Neural progenitor cell (in vitro differentiated cells): ENCODE measurements around the gene TIPIN. TPM values are rescaled to one million over a fixed set of nuclear protein-coding genes. Genes with fewer than 3 reads are reported as not detected.
"Not testable (repeated sequence)": the region's sequence is repeated elsewhere in the genome, so short reads cannot be mapped to it uniquely, and the experiment has no call there.

Experiments
- DNase-seq: peaks from one replicate; pipeline ENCODE4 v3.0.0-alpha.2; 2016; ENCODE audit warnings: low spot score
- H2AFZ ChIP-seq: fragments of 200-600 bp; sonication (generic); replicated peaks from 2 replicates; pipeline ENCODE4 v1.6.1; 2016; ENCODE audit warnings: antibody characterized with exemption
- H3F3A ChIP-seq: fragments of 200-600 bp; sonication (generic); 2 replicates; pipeline ENCODE4 v1.6.1; 2016; ENCODE audit warnings: antibody characterized with exemption, low read depth
- H3K27ac ChIP-seq: fragments of 200-600 bp; sonication (generic); 2 replicates; pipeline ENCODE4 v1.5.1; 2016; ENCODE audit warnings: mild to moderate bottlenecking
- H3K27me3 ChIP-seq: fragments of 200-600 bp; sonication (generic); 2 replicates; pipeline ENCODE4 v1.6.1; 2016; ENCODE audit warnings: mild to moderate bottlenecking, moderate library complexity
- H3K36me3 ChIP-seq: fragments of 200-600 bp; sonication (generic); 2 replicates; pipeline ENCODE4 v1.5.1; 2016
- H3K4me1 ChIP-seq: fragments of 200-600 bp; sonication (generic); 2 replicates; pipeline ENCODE4 v1.6.1; 2016; ENCODE audit warnings: mixed run types
- H3K4me2 ChIP-seq: fragments of 200-600 bp; sonication (generic); 2 replicates; pipeline ENCODE4 v1.6.1; 2016
- H3K4me3 ChIP-seq: fragments of 200-600 bp; sonication (generic); 2 replicates; pipeline ENCODE4 v1.5.1; 2016
- H3K79me2 ChIP-seq: fragments of 200-600 bp; sonication (generic); 2 replicates; pipeline ENCODE4 v1.6.1; 2016; ENCODE audit warnings: low read depth
- H3K9ac ChIP-seq: fragments of 200-600 bp; sonication (generic); 2 replicates; pipeline ENCODE4 v1.6.1; 2016
- H3K9me3 ChIP-seq: fragments of 200-600 bp; sonication (generic); 2 replicates; pipeline ENCODE4 v1.5.1; 2016; ENCODE audit warnings: low read depth
- H4K20me1 ChIP-seq: fragments of 200-600 bp; sonication (generic); 2 replicates; pipeline ENCODE4 v1.6.1; 2016; ENCODE audit warnings: low read depth
- H3K27ac Mint-ChIP-seq: 3 replicates; pipeline ENCODE4 v1.8.0; 2021; ENCODE audit warnings: mixed read lengths
- H3K27me3 Mint-ChIP-seq: 2 replicates; pipeline ENCODE4 v1.8.0; 2022; ENCODE audit warnings: low read depth, mild to moderate bottlenecking, inconsistent platforms, moderate library complexity, mixed read lengths; ENCODE audit not compliant: insufficient read depth
- H3K36me3 Mint-ChIP-seq: 3 replicates; pipeline ENCODE4 v1.8.0; 2021; ENCODE audit warnings: mixed read lengths
- H3K4me1 Mint-ChIP-seq: 3 replicates; pipeline ENCODE4 v1.8.0; 2021; ENCODE audit warnings: mixed read lengths
- H3K4me3 Mint-ChIP-seq: 3 replicates; pipeline ENCODE4 v1.8.0; 2021; ENCODE audit warnings: mild to moderate bottlenecking, moderate library complexity, mixed read lengths
- H3K9me3 Mint-ChIP-seq: 3 replicates; pipeline ENCODE4 v1.8.0; 2020; ENCODE audit warnings: mixed read lengths
- CTCF ChIP-seq: fragments of 200-600 bp; sonication (generic); IDR thresholded peaks from 2 replicates; pipeline ENCODE4 v1.5.1; 2017; ENCODE audit warnings: antibody characterized with exemption, mild to moderate bottlenecking
- EZH2 ChIP-seq: fragments of 200-600 bp; sonication (generic); IDR thresholded peaks from 2 replicates; pipeline ENCODE4 v1.6.1; 2017; ENCODE audit warnings: antibody characterized with exemption, mild to moderate bottlenecking, moderate library complexity
- EZH2phosphoT487 ChIP-seq: fragments of 200-600 bp; sonication (generic); IDR thresholded peaks from 2 replicates; pipeline ENCODE4 v1.6.1; 2017; ENCODE audit warnings: antibody characterized with exemption
- total RNA-seq: library from RNA; depleted of rRNA; stranded (reverse); fragments of >200 nt; gene quantifications from 2 replicates; pipeline ENCODE4 v1.2.3, GENCODE V29; 2015; ENCODE audit warnings: low replicate concordance

Gene TIPIN
- total RNA-seq, 1 donor from 2014 or later: 28.9 TPM

DNA sequence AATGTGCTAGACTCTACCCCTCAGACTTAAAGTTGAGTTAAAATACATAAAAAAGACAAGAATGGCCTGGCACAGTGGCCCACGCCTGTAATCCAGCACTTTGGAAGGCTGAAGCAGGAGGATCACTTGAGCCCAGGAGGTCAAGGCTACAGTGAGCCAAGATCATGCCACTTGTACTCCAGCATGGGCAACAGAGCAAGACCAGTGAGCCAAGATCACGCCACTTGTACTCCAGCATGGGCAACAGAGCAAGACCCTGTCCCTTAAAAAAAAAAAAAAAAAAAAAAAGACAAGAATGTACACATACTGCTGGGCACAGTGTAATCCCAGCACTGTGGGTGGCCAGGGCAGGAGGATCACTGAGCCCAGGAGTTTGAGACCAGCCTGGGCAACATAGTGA is 45.7 kb downstream of the TIPIN start:
- no peak overlapping the region for H2AFZ ChIP-seq
- H3K27ac Mint-ChIP-seq: no peak overlapping the region
- no peaks in the 10 kb centered on the region for H3K4me1 ChIP-seq
- TF ChIP-seq EZH2phosphoT487 (no peak), CTCF (no peak), EZH2 (no peak)
- H3K9me3 ChIP-seq: no peaks in the 10 kb centered on the region
- no peaks in the 10 kb centered on the region for H3K27me3 ChIP-seq
- peaks cover 31% of the 10 kb centered on the region for H3K36me3 Mint-ChIP-seq
- no peaks in the 10 kb centered on the region for H4K20me1 ChIP-seq
- H3K4me1 Mint-ChIP-seq: no peaks in the 10 kb centered on the region
- H3K4me3 ChIP-seq: no peak overlapping the region
- no peak overlapping the region for H3K27ac ChIP-seq
- H3K27me3 Mint-ChIP-seq: no peaks in the 10 kb centered on the region
- H3F3A ChIP-seq: no peaks in the 10 kb centered on the region
- no peak overlapping the region for H3K9ac ChIP-seq
- H3K9me3 Mint-ChIP-seq: no peaks in the 10 kb centered on the region
- DNase-seq: no peak
- H3K4me2 ChIP-seq: no peak overlapping the region
- no peak overlapping the region for H3K4me3 Mint-ChIP-seq
- H3K36me3 ChIP-seq: no peaks in the 10 kb centered on the region
- no peaks in the 10 kb centered on the region for H3K79me2 ChIP-seq

GRCh38 chr15:66309828-66310227 is 46.7 kb downstream of the TIPIN start:
- Histone ChIP-seq H2AFZ (no peak overlapping the region), H3K9me3 (no peaks in the 10 kb centered on the region), H3K36me3 (no peaks in the 10 kb centered on the region), H3F3A (no peaks in the 10 kb centered on the region), H3K27me3 (no peaks in the 10 kb centered on the region), H3K4me1 (no peaks in the 10 kb centered on the region), H3K4me3 (no peak overlapping the region), H3K79me2 (no peaks in the 10 kb centered on the region), H3K27ac (no peak overlapping the region), H3K9ac (no peak overlapping the region), H3K4me2 (no peak overlapping the region), H4K20me1 (no peaks in the 10 kb centered on the region)
- DNase-seq: no peak
- H3K4me3 Mint-ChIP-seq: no peak overlapping the region
- H3K9me3 Mint-ChIP-seq: no peaks in the 10 kb centered on the region
- H3K36me3 Mint-ChIP-seq: peaks cover 26% of the 10 kb centered on the region
- H3K27ac Mint-ChIP-seq: no peak overlapping the region
- TF ChIP-seq EZH2: no peak
- TF ChIP-seq CTCF: no peak
- TF ChIP-seq EZH2phosphoT487: no peak
- H3K4me1 Mint-ChIP-seq: no peaks in the 10 kb centered on the region
- no peaks in the 10 kb centered on the region for H3K27me3 Mint-ChIP-seq

DNA sequence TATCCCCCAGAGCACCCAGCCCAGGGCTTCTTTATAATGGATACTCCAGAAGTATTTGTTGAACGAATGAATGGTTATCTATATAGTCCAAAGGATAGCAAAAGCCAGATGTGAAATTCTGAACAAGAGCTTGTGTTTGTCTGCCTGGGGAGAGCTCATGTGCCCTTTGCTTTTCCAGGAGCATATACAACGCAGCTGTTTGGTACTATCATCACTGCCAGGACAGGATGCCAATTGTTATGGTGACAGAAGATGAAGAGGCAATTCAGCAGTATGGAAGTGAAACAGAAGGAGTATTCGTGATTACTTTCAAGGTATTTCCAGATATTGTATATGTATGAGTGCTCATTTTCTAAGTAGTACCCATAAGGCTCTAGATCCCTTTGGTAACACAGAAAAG is 48.0 kb downstream of the TIPIN start:
- Histone ChIP-seq H2AFZ (no peak overlapping the region), H3K4me2 (no peak overlapping the region), H3K4me3 (no peak overlapping the region), H3K4me1 (no peaks in the 10 kb centered on the region), H3K9me3 (no peaks in the 10 kb centered on the region), H3K27ac (no peak overlapping the region), H3K79me2 (no peaks in the 10 kb centered on the region), H3K27me3 (no peaks in the 10 kb centered on the region), H3K36me3 (no peaks in the 10 kb centered on the region), H4K20me1 (no peaks in the 10 kb centered on the region), H3F3A (no peaks in the 10 kb centered on the region), H3K9ac (no peak overlapping the region)
- Mint-ChIP-seq H3K4me3 (no peak overlapping the region), H3K36me3 (peaks cover 26% of the 10 kb centered on the region), H3K27ac (no peak overlapping the region), H3K4me1 (no peaks in the 10 kb centered on the region), H3K27me3 (no peaks in the 10 kb centered on the region), H3K9me3 (no peaks in the 10 kb centered on the region)
- TF ChIP-seq EZH2 (no peak), CTCF (no peak), EZH2phosphoT487 (no peak)
- DNase-seq: no peak

GRCh38 chr15:66306381-66306780 is 50.1 kb downstream of the TIPIN start:
- Histone ChIP-seq H3K4me1 (no peaks in the 10 kb centered on the region), H3K27ac (no peak overlapping the region), H3F3A (peaks cover 2% of the 10 kb centered on the region), H3K9me3 (no peaks in the 10 kb centered on the region), H2AFZ (no peak overlapping the region), H3K4me2 (no peak overlapping the region), H3K9ac (no peak overlapping the region), H4K20me1 (no peaks in the 10 kb centered on the region), H3K36me3 (no peaks in the 10 kb centered on the region), H3K4me3 (no peak overlapping the region), H3K79me2 (no peaks in the 10 kb centered on the region), H3K27me3 (no peaks in the 10 kb centered on the region)
- H3K27ac Mint-ChIP-seq: no peak overlapping the region
- no peaks in the 10 kb centered on the region for H3K27me3 Mint-ChIP-seq
- no peak for TF ChIP-seq CTCF
- no peak for TF ChIP-seq EZH2
- no peak for TF ChIP-seq EZH2phosphoT487
- no peak for DNase-seq
- peaks cover 21% of the 10 kb centered on the region for H3K36me3 Mint-ChIP-seq
- H3K4me1 Mint-ChIP-seq: no peaks in the 10 kb centered on the region
- H3K4me3 Mint-ChIP-seq: no peak overlapping the region
- no peaks in the 10 kb centered on the region for H3K9me3 Mint-ChIP-seq

- H3K36me3 Mint-ChIP-seq: peaks cover 11% of the 10 kb centered on the region
- DNase-seq, H3F3A ChIP-seq, H3K79me2 ChIP-seq, H3K4me3 ChIP-seq, H3K4me2 ChIP-seq, H3K9ac ChIP-seq, H3K27ac Mint-ChIP-seq, H3K4me3 Mint-ChIP-seq, H3K4me1 ChIP-seq, H3K4me1 Mint-ChIP-seq, H3K27me3 ChIP-seq, H3K27me3 Mint-ChIP-seq, H3K9me3 Mint-ChIP-seq, H3K9me3 ChIP-seq, H4K20me1 ChIP-seq, H2AFZ ChIP-seq, H3K27ac ChIP-seq, H3K36me3 ChIP-seq: not testable (repeated sequence)
Observed at GRCh38 chr15:66304425-66304824, 52.1 kb downstream of the TIPIN start.
